Adipocyte (in vitro differentiated cells): ENCODE results near the gene MOV10.

ENCODE experiments used
- DNase-seq: peaks from one replicate; pipeline ENCODE4 v3.0.0-alpha.2; 2015; ENCODE audit warnings: low read depth
- H3K27me3 ChIP-seq: replicated peaks from 2 replicates; pipeline ENCODE4 v1.7.0; 2013; ENCODE audit warnings: mild to moderate bottlenecking, low read length, moderate library complexity; ENCODE audit not compliant: control insufficient read depth, insufficient read depth
- H3K36me3 ChIP-seq: 2 replicates; pipeline ENCODE4 v1.7.0; 2013; ENCODE audit warnings: low read length, mild to moderate bottlenecking, moderate library complexity; ENCODE audit not compliant: control insufficient read depth, insufficient read depth, severe bottlenecking
- H3K4me1 ChIP-seq: 2 replicates; pipeline ENCODE4 v1.7.0; 2013; ENCODE audit warnings: mild to moderate bottlenecking, low read length, moderate library complexity; ENCODE audit not compliant: control insufficient read depth, insufficient read depth
- H3K4me3 ChIP-seq: 2 replicates; pipeline ENCODE4 v1.7.0; 2013; ENCODE audit warnings: mild to moderate bottlenecking, low read length, moderate library complexity
- H3K9ac ChIP-seq: 2 replicates; pipeline ENCODE4 v1.7.0; 2013; ENCODE audit warnings: mild to moderate bottlenecking, low read length, moderate library complexity
- H3K9me3 ChIP-seq: 2 replicates; pipeline ENCODE4 v1.7.0; 2013; ENCODE audit warnings: mild to moderate bottlenecking, low read length, moderate library complexity; ENCODE audit not compliant: control insufficient read depth

The MOV10 gene

GRCh38 chr1:112710159-112710558 lies 35.7 kb downstream of the MOV10 start:
- Histone ChIP-seq H3K4me3 (no peak overlapping the region), H3K9ac (no peak overlapping the region), H3K27me3 (peaks cover 3% of the 10 kb centered on the region), H3K4me1 (peaks cover 30% of the 10 kb centered on the region), H3K36me3 (no peaks in the 10 kb centered on the region), H3K9me3 (no peaks in the 10 kb centered on the region)
- DNase-seq, result no peak

- no peaks in the 10 kb centered on the region for H3K36me3 ChIP-seq
- no peak overlapping the region for H3K9ac ChIP-seq
- no peak overlapping the region for H3K4me3 ChIP-seq
- no peaks in the 10 kb centered on the region for H3K9me3 ChIP-seq
- DNase-seq, result no peak
- peaks cover 3% of the 10 kb centered on the region for H3K27me3 ChIP-seq
- peaks cover 28% of the 10 kb centered on the region for H3K4me1 ChIP-seq
Measured at GRCh38 chr1:112710586-112710985, 36.1 kb downstream of the MOV10 start.

GRCh38 chr1:112711041-112711440 lies 36.6 kb downstream of the MOV10 start:
- Histone ChIP-seq H3K4me1 (peaks cover 28% of the 10 kb centered on the region), H3K4me3 (no peak overlapping the region), H3K9me3 (no peaks in the 10 kb centered on the region), H3K9ac (no peak overlapping the region), H3K36me3 (no peaks in the 10 kb centered on the region), H3K27me3 (peaks cover 3% of the 10 kb centered on the region)
- no peak for DNase-seq

GRCh38 chr1:112711670-112712069 lies 37.2 kb downstream of the MOV10 start:
- H3K27me3 ChIP-seq, result peaks cover 3% of the 10 kb centered on the region
- H3K4me3 ChIP-seq, result no peak overlapping the region
- no peaks in the 10 kb centered on the region for H3K9me3 ChIP-seq
- DNase-seq, result no peak
- no peak overlapping the region for H3K9ac ChIP-seq
- H3K4me1 ChIP-seq, result peaks cover 29% of the 10 kb centered on the region
- H3K36me3 ChIP-seq, result no peaks in the 10 kb centered on the region

GRCh38 chr1:112712191-112712590 lies 37.7 kb downstream of the MOV10 start:
- no peaks in the 10 kb centered on the region for H3K36me3 ChIP-seq
- no peaks in the 10 kb centered on the region for H3K9me3 ChIP-seq
- peaks cover 29% of the 10 kb centered on the region for H3K4me1 ChIP-seq
- H3K4me3 ChIP-seq, result no peak overlapping the region
- peaks cover 3% of the 10 kb centered on the region for H3K27me3 ChIP-seq
- no peak overlapping the region for H3K9ac ChIP-seq
- no peak for DNase-seq

GRCh38 chr1:112712701-112713128 lies 38.3 kb downstream of the MOV10 start:
- Histone ChIP-seq H3K9ac (no peak overlapping the region), H3K4me1 (peaks cover 25% of the 10 kb centered on the region), H3K9me3 (no peaks in the 10 kb centered on the region), H3K36me3 (no peaks in the 10 kb centered on the region), H3K27me3 (peaks cover 3% of the 10 kb centered on the region), H3K4me3 (no peak overlapping the region)
- no peak for DNase-seq

- H3K9me3 ChIP-seq, result no peaks in the 10 kb centered on the region
- H3K9ac ChIP-seq, result no peak overlapping the region
- H3K27me3 ChIP-seq, result peaks cover 3% of the 10 kb centered on the region
- DNase-seq, result no peak
- H3K4me1 ChIP-seq, result peaks cover 19% of the 10 kb centered on the region
- no peaks in the 10 kb centered on the region for H3K36me3 ChIP-seq
- peak overlapping the region; percentile 78 for H3K4me3 ChIP-seq
Measured at GRCh38 chr1:112713466-112714312, 39.2 kb downstream of the MOV10 start.

GRCh38 chr1:112714313-112715263 lies 40.1 kb downstream of the MOV10 start:
- Histone ChIP-seq H3K36me3 (no peaks in the 10 kb centered on the region), H3K9me3 (no peaks in the 10 kb centered on the region), H3K27me3 (peaks cover 3% of the 10 kb centered on the region), H3K9ac (peak overlapping the region; percentile 24), H3K4me3 (peak overlapping the region; percentile 78), H3K4me1 (peaks cover 19% of the 10 kb centered on the region)
- peak; percentile 45 for DNase-seq

- DNase-seq, result peak; percentile 93
- Histone ChIP-seq H3K36me3 (no peaks in the 10 kb centered on the region), H3K9me3 (no peaks in the 10 kb centered on the region), H3K4me1 (peaks cover 19% of the 10 kb centered on the region), H3K27me3 (peaks cover 3% of the 10 kb centered on the region), H3K9ac (peak within 1 kb of the TSS; percentile 48), H3K4me3 (peak within 1 kb of the TSS; percentile 85)
Measured at GRCh38 chr1:112715264-112716053, 41.0 kb downstream of the MOV10 start, which contains the start of gene PPM1J. TSS of gene PPM1J (minus strand) at chr1:112715332. CDS start at chr1:112715301, 31 bp downstream.

- Histone ChIP-seq H3K4me1 (peaks cover 19% of the 10 kb centered on the region), H3K27me3 (peaks cover 3% of the 10 kb centered on the region), H3K4me3 (peak overlapping the region; percentile 85), H3K9ac (peak overlapping the region; percentile 48), H3K36me3 (no peaks in the 10 kb centered on the region), H3K9me3 (no peaks in the 10 kb centered on the region)
- peak; percentile 97 for DNase-seq
Measured at GRCh38 chr1:112716133-112716720, 41.8 kb downstream of the MOV10 start.
